MCF 10A (cell line): ENCODE results near the gene TMEM88. TPM values are rescaled to one million over a fixed set of nuclear protein-coding genes. Genes with fewer than 3 reads are reported as not detected.

Source experiments
- BruUV-seq: library from RNA; stranded (reverse); fragments of 400-500 nt; replicated peaks from 2 replicates; lab custom pipeline; 2021; lab: Mats Ljungman, UMichigan
- CTCF ChIA-PET: fragments of 300-600 bp; sonication (Branson Sonifier 250); formaldehyde crosslinking; extraction: SDS; loops from one replicate; lab custom pipeline; 2021; ENCODE audit warnings: antibody characterized with exemption, inconsistent platforms; lab: Yijun Ruan, JAX
- POLR2A ChIA-PET: fragments of 300-600, 350-650 bp; sonication (Branson Sonifier 250); formaldehyde crosslinking; extraction: SDS; loops from one replicate; lab custom pipeline; 2020; ENCODE audit warnings: antibody characterized with exemption, inconsistent platforms; lab: Yijun Ruan, JAX
- DNase-seq: peaks from one replicate; pipeline ENCODE4 v3.0.0-alpha.2; 2018; ENCODE audit not compliant: unreplicated experiment
- H3K27ac Mint-ChIP-seq: one replicate; pipeline ENCODE4 v1.8.0; 2022; ENCODE audit warnings: mild to moderate bottlenecking, low read depth, mixed read lengths; ENCODE audit not compliant: unreplicated experiment
- H3K27me3 Mint-ChIP-seq: one replicate; pipeline ENCODE4 v1.8.0; 2022; ENCODE audit warnings: mixed read lengths; ENCODE audit not compliant: insufficient read depth, unreplicated experiment
- H3K36me3 Mint-ChIP-seq: one replicate; pipeline ENCODE4 v1.8.0; 2022; ENCODE audit warnings: mild to moderate bottlenecking, moderate library complexity, mixed read lengths; ENCODE audit not compliant: insufficient read depth, unreplicated experiment
- H3K4me1 Mint-ChIP-seq: one replicate; pipeline ENCODE4 v1.8.0; 2022; ENCODE audit warnings: mixed read lengths; ENCODE audit not compliant: insufficient read depth, unreplicated experiment
- H3K4me3 Mint-ChIP-seq: one replicate; pipeline ENCODE4 v1.8.0; 2022; ENCODE audit warnings: mild to moderate bottlenecking, moderate library complexity, mixed read lengths; ENCODE audit not compliant: unreplicated experiment
- H3K9me3 Mint-ChIP-seq: one replicate; pipeline ENCODE4 v1.8.0; 2022; ENCODE audit warnings: mixed read lengths; ENCODE audit not compliant: unreplicated experiment
- CTCF ChIP-seq: fragments of 200-600 bp; IDR thresholded peaks from one replicate; pipeline ENCODE4 v1.8.0; 2022; ENCODE audit warnings: antibody characterized with exemption, mild to moderate bottlenecking; ENCODE audit not compliant: unreplicated experiment
- intact Hi-C: fragments of 100-400 bp; cut with micrococcal nuclease; formaldehyde crosslinking; loops from 2 replicates; pipeline ENCODE4 v1.14.1; 2022
- total RNA-seq: library from RNA; stranded (reverse); gene quantifications from 2 replicates; pipeline ENCODE4 v1.2.3, GENCODE V29; 2022

The TMEM88 gene
- total RNA-seq, 1 experiment from 2014 or later = 4.4 TPM

GRCh38 chr17:7885367-7886226 is 30.7 kb downstream of the TMEM88 start:
- no peaks in the 10 kb centered on the region for H3K4me1 Mint-ChIP-seq
- H3K4me3 Mint-ChIP-seq = no peak overlapping the region
- DNase-seq = peak; percentile 49
- peaks cover 16% of the 10 kb centered on the region for H3K36me3 Mint-ChIP-seq
- intact Hi-C loops = loop anchor here (2.0 kb wide), 1 partner anchor 49 kb away; no protein-coding TSS in a partner anchor
- H3K27ac Mint-ChIP-seq = no peak overlapping the region
- ChIA-PET POLR2A (interaction anchor here (0.5 to 2.2 kb wide), 18 partner anchors 9 to 327 kb away, joined by 3 to 12 read pairs (median 3); partner anchors contain the start of genes CYB5D1, NAA38, RNF227 and TNFSF13), CTCF (interaction anchor here (0.6 to 1.3 kb wide), 5 partner anchors 20 to 104 kb away, joined by 3 to 6 read pairs (median 3); partner anchors contain the start of gene KDM6B)
- TF ChIP-seq CTCF = no peak
- no peaks in the 10 kb centered on the region for H3K9me3 Mint-ChIP-seq
- no TSS peak for BruUV-seq
- H3K27me3 Mint-ChIP-seq = no peaks in the 10 kb centered on the region

GRCh38 chr17:7886227-7887037 is 31.6 kb downstream of the TMEM88 start:
- H3K9me3 Mint-ChIP-seq = no peaks in the 10 kb centered on the region
- peak; percentile 45 for DNase-seq
- CTCF ChIA-PET = interaction anchor here (0.6 to 1.3 kb wide), 5 partner anchors 21 to 104 kb away, joined by 3 to 6 read pairs (median 3); partner anchors contain the start of gene KDM6B
- H3K4me3 Mint-ChIP-seq = no peak overlapping the region
- intact Hi-C loops = loop anchor here (2.0 kb wide), 1 partner anchor 50 kb away; no protein-coding TSS in a partner anchor
- BruUV-seq = TSS peak; percentile 35
- no peaks in the 10 kb centered on the region for H3K27me3 Mint-ChIP-seq
- H3K27ac Mint-ChIP-seq = no peak overlapping the region
- H3K36me3 Mint-ChIP-seq = peaks cover 25% of the 10 kb centered on the region
- H3K4me1 Mint-ChIP-seq = no peaks in the 10 kb centered on the region
- POLR2A ChIA-PET = interaction anchor here (0.7 to 2.2 kb wide), 16 partner anchors 15 to 328 kb away, joined by 3 to 12 read pairs (median 3); partner anchors contain the start of genes CYB5D1, NAA38, RNF227 and TNFSF13
- TF ChIP-seq CTCF = no peak

GRCh38 chr17:7887038-7887481 is 32.2 kb downstream of the TMEM88 start:
- CTCF ChIA-PET = no interaction called here
- no TSS peak for BruUV-seq
- POLR2A ChIA-PET = interaction anchor here (0.7 to 2.2 kb wide), 5 partner anchors 15 to 214 kb away, joined by 3 to 12 read pairs (median 6); partner anchors contain the start of genes CYB5D1 and NAA38

More at GRCh38 chr17:7887038-7887481, 32.2 kb downstream of the TMEM88 start:
- no peaks in the 10 kb centered on the region for H3K27me3 Mint-ChIP-seq
- TF ChIP-seq CTCF = peak; percentile 11
- no peak overlapping the region for H3K4me3 Mint-ChIP-seq
- DNase-seq = no peak
- no peak overlapping the region for H3K27ac Mint-ChIP-seq
- intact Hi-C loops = loop anchor here (2.0 kb wide), 1 partner anchor 50 kb away; no protein-coding TSS in a partner anchor
- peaks cover 31% of the 10 kb centered on the region for H3K36me3 Mint-ChIP-seq
- H3K4me1 Mint-ChIP-seq = no peaks in the 10 kb centered on the region
- H3K9me3 Mint-ChIP-seq = no peaks in the 10 kb centered on the region
